SKM-1 (cell line): ENCODE measurements around the gene CCDC6.

ENCODE experiments used
- DNase-seq: peaks from one replicate; lab custom pipeline; 2025; ENCODE audit not compliant: unreplicated experiment; lab: John Stamatoyannopoulos, UW

Gene CCDC6

GRCh38 chr10:59856104-59856503 lies 50.3 kb downstream of the CCDC6 start:
- no peak for DNase-seq

- DNase-seq = no peak
These were observed 51.8 kb downstream of the CCDC6 start for GRCh38 chr10:59854571-59854970.

- DNase-seq = no peak
These were observed 53.7 kb downstream of the CCDC6 start for GRCh38 chr10:59852670-59853069.

- no peak for DNase-seq
These were observed 54.5 kb downstream of the CCDC6 start for GRCh38 chr10:59851864-59852263.

GRCh38 chr10:59847888-59848287 lies 58.5 kb downstream of the CCDC6 start:
- no peak for DNase-seq

GRCh38 chr10:59847326-59847725 lies 59.0 kb downstream of the CCDC6 start:
- no peak for DNase-seq

- DNase-seq = no peak
These were observed 61.9 kb downstream of the CCDC6 start for GRCh38 chr10:59844436-59844835.

GRCh38 chr10:59843748-59844147 lies 62.6 kb downstream of the CCDC6 start:
- no peak for DNase-seq

- DNase-seq = no peak
These were observed 66.8 kb downstream of the CCDC6 start for GRCh38 chr10:59839576-59839975.

GRCh38 chr10:59838085-59838789 lies 68.1 kb downstream of the CCDC6 start:
- DNase-seq = no peak

GRCh38 chr10:59833810-59834209 lies 72.5 kb downstream of the CCDC6 start:
- no peak for DNase-seq

- DNase-seq = no peak
These were observed 73.8 kb downstream of the CCDC6 start for GRCh38 chr10:59832506-59832905.

- no peak for DNase-seq
These were observed 74.5 kb downstream of the CCDC6 start for GRCh38 chr10:59831658-59832503.

GRCh38 chr10:59830601-59831259 lies 75.6 kb downstream of the CCDC6 start:
- no peak for DNase-seq

GRCh38 chr10:59829601-59830000 lies 76.8 kb downstream of the CCDC6 start:
- no peak for DNase-seq

- DNase-seq = no peak
These were observed 77.3 kb downstream of the CCDC6 start for GRCh38 chr10:59829024-59829423.

- no peak for DNase-seq
These were observed 80.4 kb downstream of the CCDC6 start for GRCh38 chr10:59825932-59826331.

GRCh38 chr10:59823751-59824150 lies 82.6 kb downstream of the CCDC6 start:
- no peak for DNase-seq

GRCh38 chr10:59823111-59823510 lies 83.2 kb downstream of the CCDC6 start:
- DNase-seq = no peak

GRCh38 chr10:59820471-59820870 lies 85.9 kb downstream of the CCDC6 start:
- no peak for DNase-seq

- DNase-seq = no peak
These were observed 86.7 kb downstream of the CCDC6 start for GRCh38 chr10:59819683-59820082.

- DNase-seq = no peak
These were observed 87.1 kb downstream of the CCDC6 start for GRCh38 chr10:59819265-59819664.
